ENCODE data around the gene MROH8.

MROH8 gene

GRCh38 chr20:37189416-37190016 is 10.2 kb upstream of the MROH8 start:
- TF ChIP-seq ZFX (IDR thresholded peaks at IDR 0.05), result no peak
- TF ChIP-seq, protein P1, sequence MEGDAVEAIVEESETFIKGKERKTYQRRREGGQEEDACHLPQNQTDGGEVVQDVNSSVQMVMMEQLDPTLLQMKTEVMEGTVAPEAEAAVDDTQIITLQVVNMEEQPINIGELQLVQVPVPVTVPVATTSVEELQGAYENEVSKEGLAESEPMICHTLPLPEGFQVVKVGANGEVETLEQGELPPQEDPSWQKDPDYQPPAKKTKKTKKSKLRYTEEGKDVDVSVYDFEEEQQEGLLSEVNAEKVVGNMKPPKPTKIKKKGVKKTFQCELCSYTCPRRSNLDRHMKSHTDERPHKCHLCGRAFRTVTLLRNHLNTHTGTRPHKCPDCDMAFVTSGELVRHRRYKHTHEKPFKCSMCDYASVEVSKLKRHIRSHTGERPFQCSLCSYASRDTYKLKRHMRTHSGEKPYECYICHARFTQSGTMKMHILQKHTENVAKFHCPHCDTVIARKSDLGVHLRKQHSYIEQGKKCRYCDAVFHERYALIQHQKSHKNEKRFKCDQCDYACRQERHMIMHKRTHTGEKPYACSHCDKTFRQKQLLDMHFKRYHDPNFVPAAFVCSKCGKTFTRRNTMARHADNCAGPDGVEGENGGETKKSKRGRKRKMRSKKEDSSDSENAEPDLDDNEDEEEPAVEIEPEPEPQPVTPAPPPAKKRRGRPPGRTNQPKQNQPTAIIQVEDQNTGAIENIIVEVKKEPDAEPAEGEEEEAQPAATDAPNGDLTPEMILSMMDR (conservative IDR thresholded peaks at IDR 0.05), result no peak
- no peak overlapping the region for H3K27ac ChIP-seq

DNA sequence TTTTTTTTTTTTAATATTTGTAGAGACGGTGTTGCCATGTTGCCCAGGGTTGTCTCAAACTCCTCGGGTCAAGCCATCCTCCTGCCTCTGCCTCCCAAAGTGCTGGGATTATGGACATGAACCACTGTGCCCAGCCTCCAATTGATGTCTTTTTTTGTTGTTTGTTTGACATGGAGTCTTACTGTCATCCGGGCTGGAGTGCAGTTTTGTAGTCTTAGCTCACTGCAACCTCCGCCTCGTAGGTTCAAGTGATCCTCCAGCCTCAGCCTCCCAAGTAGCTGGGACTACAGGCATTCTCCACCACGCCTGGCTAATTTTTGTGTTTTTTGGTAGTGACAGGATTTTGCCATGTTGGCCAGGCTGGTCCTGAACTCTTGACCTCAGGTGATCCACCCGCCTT is 9.4 kb upstream of the MROH8 start:
- TF ChIP-seq, protein P1 (conservative IDR thresholded peaks at IDR 0.05), result no peak
- TF ChIP-seq ZFX (IDR thresholded peaks at IDR 0.05), result no peak
- H3K27ac ChIP-seq, result no peak overlapping the region

DNA sequence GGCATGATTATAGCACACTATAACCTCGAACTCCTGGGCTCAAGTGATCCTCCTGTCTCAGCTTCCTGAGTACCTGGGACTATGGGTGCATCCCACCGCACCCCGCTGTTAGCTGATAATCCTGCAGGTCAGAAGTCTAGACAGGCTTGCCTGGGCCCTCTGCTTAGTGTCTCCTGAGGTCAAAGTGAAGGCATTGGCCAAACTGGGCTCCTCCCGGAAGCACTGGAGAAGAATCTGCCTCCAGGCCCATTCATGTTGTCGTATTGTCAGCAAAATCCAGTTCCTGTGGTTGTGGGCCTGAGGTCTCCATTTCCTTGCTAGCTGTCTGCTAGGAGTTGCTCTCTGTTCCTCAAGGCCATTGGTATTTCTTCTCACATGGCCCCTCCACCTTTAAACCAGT is 6.3 kb upstream of the MROH8 start:
- TF ChIP-seq, protein P1 (conservative IDR thresholded peaks at IDR 0.05), result no peak
- TF ChIP-seq ZFX (IDR thresholded peaks at IDR 0.05), result no peak
- no peak overlapping the region for H3K27ac ChIP-seq

GRCh38 chr20:37179683-37180524 is 556 bp upstream of the MROH8 start:
- peak overlapping the region; percentile 94 for H3K27ac ChIP-seq
- 0 out of 2 replicates have a peak, but pooled peaks have one; percentile 36 for TF ChIP-seq ZFX (IDR thresholded peaks at IDR 0.05)
- TF ChIP-seq, protein P1 (conservative IDR thresholded peaks at IDR 0.05), result no peak

DNA sequence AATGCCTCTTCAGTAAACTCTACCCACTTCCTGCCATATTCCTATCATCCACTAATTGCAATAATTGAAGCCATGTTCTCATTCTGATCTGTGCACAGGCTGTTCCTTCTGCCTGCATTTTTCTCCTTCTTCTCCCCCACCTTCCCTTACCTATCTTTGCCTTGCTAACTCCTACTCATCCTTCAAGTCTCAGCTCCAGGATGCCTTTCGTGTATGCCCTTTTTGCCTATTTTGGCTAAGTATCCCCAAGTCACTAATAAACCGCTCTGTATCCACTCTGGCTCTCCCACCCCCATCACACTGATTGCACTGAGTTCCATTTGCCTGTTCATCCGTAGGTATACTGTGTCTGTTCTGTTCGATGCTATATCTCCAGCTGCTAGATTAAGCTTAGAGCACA is 6.5 kb downstream of the MROH8 start:
- H3K27ac ChIP-seq, result no peak overlapping the region
- TF ChIP-seq, protein P1 (conservative IDR thresholded peaks at IDR 0.05), result no peak
- TF ChIP-seq ZFX (IDR thresholded peaks at IDR 0.05), result no peak

DNA sequence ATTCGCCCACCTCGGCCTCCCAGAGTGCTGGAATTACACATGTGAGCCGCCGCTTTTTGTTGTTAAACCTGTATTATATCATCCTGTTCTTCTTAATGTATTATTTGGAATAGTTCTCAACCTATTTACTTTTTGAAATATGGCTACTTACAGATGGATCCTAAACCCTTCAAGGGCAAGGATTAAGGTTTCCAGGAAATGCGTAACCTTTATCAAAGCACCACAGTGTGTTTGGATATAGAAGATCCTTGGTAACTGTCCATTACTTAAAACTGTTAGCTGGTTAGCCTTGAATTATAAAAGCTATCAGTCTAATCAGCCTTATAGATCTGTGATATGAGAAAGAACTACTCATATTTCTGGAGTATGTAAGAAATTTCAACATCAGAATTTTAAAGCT is 12.5 kb downstream of the MROH8 start:
- TF ChIP-seq ZFX (IDR thresholded peaks at IDR 0.05), result no peak
- TF ChIP-seq, protein P1 (conservative IDR thresholded peaks at IDR 0.05), result no peak
- H3K27ac ChIP-seq, result no peak overlapping the region

GRCh38 chr20:37165031-37165430 is 14.3 kb downstream of the MROH8 start:
- no peak overlapping the region for H3K27ac ChIP-seq
- TF ChIP-seq, protein P1 (conservative IDR thresholded peaks at IDR 0.05), result no peak
- no peak for TF ChIP-seq ZFX (IDR thresholded peaks at IDR 0.05)

Data from C4-2B (cell line).